Measurements from ENCODE around the gene ELP4.

The ELP4 gene

DNA sequence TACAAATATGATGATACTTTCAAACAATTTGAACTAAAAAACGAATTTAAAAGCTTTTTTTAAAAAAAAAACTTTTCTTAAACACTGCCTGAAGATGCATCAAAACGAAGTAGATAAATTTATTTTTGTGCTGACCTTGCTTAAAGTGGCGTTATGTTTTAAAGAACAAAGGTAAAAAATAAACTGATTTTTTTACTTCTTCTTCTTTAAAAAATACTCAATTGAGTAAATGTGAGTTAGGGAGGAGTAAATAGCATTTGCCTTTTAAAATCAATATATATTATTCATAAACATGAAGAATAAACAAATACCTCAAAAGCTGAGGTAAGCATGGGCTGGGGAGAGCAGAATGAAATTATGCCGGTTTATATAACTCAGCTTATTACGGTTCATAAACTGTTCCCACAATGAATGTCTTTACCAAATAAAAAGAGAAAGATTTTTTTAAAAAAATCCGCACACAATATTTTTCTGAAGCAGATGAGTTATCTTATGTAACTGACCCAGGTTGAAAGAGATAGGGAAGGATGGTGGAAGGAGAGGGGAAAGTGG is 292.5 kb downstream of the ELP4 start:
- DNase-seq = no peak

DNA sequence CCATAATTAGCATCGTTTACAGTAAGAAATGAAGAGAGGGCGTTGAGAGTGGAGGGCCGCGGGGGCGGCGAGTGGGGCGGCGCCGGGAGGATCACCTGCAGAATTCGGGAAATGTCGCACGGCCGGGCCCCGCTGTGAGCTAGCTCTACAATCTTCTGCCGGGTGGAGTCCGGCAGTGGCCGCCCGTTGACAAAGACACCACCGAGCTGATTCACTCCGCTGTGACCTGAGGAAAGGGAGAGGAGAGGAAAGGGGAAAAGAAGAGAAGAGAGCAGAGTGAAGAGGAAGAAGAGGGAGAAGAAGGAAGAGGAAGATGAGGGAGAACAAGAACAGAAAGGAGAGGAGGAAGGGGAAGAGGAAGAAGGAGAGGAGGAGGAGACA is 293.0 kb downstream of the ELP4 start:
- DNase-seq = no peak

DNA sequence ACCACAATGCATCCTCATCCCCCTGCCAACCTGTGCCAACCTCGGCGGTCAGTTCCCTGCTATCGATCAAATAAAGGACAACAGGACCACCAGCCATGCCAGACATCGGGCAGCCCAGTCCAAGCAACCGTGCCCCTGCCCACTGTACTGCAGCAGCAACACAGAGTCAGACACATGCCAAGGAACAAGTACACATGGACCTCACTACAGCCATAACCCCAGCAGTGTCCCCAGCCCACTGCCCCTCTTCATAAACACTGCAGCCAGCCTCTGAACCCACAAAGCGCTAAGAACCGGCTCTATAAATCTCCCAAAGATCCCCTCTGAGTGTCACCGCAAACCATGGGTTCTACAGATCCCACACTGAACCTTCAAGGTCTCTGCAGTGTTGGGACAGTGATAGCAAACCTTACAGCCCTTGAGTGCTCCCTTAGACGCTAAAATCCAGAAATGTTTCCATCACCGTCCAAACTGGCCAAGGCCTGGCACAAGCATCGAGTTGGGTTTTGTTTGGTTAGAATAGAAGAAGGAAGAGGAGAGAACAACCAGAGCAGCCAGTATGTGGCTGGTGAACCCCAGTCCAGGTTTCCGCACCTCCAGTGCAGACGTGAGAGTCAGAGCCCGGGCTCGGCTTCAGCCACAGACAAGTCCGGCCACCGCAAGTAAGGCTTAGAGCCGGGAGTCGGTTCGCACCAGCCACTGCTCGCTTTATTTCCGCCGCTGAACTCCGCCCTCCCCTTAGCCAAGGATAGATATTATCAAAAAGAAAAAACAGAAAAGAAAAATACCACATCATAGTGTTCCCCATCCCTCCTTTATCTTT is 293.6 kb downstream of the ELP4 start:
- DNase-seq = peak; percentile 34 to 37

DNA sequence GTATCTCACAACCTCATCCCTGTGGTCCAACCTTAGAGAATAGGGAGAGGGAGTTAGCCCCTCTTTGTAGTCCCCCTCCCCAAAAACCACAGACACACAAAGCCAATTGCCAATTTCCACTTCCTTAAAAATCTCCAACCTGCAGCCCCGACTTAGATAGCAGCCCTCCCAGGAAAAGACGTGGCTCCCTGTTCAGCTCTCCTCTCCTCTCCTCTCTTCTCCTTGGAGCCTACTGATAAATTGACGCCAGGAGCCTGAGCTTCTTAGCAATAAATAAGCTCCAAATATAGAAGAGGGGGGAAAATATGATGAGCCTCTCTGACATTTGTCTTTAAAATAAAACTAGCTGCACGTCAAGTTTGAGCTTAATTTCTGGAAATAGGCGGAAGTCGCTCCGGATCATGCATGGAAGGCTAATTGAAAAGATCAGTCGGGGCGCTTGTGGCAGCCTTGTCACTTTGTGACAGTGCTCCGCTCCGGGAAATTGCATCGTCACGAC is 294.3 kb downstream of the ELP4 start:
- DNase-seq = peak; percentile 3 to 34

DNA sequence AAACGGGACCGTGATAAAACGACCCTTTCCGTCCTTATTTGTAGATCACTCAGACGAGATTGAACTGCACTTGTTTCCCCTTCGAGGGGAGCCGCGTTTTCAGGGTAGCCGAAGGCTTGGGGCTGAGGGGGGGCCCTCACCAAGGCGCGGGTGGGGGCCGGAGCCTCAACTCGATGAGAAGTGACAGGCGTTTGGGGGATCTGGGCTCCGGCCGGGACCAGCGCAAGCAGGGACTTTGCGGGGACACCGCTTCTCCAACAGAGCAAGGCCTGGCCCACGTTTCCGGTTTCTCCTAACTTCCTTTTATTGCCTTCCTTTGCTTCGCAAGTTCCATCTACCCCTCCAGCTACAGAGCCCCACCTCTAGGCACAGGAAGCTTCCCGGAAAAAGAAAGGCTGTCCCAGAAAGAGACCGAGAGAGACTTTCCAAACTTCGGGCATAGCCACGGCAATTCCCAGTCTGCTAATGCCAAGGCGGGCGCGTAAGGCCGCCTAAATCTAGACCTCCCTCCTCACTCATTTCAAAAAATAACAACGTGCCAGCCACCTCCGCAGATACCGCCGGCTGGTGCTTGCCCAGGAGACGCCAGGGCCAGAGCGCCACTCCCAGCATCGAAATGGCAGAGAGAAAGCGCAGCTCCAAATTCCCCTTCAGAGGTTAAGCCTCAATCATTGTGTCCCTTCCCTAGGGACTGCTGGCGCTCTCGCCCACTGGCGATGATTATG is 294.9 kb downstream of the ELP4 start:
- DNase-seq = peak; percentile 4 to 25

DNA sequence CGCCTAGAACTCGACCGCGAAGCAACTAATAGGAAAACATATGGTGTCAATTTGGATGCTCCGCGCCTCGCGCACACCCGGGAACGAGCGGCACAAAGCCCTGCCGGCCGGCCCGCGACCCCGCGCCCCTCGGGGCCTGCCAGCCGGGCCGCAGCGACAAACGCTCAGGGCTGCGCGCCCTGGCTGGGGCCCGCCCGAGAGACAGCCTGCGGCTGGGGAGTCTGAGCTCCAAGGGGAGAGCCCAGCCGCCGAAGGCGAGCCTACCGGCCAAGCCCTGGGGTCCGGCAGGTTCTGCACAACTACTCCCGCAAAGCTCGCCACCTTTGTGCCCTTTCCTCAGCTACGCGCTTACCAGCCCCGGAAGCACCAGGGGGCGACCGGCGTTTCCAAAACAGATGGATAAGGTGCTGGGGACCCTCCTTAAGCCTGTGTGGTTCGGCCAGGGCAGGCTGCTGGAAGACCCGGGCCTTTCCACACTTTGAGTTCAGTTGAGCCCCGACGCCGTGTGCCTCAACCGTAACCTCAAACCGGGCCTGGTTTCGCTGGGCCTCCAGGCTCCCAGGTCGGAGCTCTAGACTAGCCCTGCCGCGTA is 295.6 kb downstream of the ELP4 start:
- no peak for DNase-seq

DNA sequence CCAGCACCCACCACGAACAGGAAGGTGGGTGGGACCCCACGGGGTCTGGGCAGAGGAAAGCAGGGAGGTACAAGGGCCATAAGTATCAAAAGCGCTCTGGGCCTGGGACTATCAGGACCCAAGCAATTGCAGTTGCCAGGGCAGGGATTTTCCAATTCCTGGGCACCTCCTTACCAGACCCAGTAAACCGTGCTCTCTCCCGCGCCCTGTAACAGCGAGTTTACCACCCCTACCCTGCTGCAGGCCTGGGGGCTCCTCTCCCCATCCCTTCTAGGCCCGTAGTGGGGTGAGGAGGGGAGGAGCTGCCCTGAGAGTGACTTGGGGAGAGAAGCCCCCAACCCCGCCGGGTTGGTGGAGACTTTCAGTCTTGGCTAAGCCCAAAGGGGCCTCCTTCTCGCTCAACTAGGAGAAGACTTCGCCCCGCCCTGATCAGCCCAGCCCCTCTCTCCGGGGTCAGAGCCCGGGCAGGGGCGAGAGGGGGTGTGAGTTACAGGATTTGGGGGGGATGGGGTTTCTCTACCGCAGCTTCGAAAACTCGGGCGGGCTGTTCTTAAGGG is 296.1 kb downstream of the ELP4 start:
- DNase-seq = no peak

DNA sequence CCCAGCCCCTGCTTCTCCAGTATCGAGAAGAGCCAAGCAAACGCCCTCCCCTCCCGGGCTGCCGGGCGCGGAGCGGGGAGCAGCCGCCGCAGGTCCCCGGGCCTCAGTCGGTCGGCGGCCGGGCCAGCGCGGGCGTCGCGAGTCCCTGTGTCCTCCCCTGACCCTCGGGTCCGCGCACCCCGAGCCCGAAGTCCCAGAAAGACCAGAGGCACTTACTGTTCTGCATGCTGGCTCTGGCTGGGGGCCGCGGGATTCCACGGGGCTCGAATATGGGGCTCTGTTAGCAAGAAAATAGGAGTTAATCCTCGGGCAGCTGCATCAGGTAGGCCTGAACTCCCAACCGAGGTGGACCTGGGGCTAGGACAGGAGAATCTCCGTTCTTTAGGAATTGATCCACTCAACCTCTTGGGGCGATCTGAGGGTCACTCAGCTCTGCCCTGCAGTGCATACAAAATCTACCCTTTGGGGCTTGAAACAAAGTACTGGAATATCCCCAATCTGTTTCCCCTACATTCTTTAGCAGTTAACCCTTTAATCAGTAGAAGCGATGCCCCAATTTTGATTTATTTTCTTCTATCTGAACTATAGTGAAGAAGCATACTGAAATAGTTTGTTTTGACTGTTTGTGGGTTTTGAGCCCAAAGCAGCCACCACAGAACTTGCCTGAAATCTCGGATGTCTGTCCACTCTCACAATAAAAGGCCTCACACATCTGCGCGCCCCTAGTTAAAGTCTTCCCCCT is 296.8 kb downstream of the ELP4 start:
- DNase-seq = no peak

DNA sequence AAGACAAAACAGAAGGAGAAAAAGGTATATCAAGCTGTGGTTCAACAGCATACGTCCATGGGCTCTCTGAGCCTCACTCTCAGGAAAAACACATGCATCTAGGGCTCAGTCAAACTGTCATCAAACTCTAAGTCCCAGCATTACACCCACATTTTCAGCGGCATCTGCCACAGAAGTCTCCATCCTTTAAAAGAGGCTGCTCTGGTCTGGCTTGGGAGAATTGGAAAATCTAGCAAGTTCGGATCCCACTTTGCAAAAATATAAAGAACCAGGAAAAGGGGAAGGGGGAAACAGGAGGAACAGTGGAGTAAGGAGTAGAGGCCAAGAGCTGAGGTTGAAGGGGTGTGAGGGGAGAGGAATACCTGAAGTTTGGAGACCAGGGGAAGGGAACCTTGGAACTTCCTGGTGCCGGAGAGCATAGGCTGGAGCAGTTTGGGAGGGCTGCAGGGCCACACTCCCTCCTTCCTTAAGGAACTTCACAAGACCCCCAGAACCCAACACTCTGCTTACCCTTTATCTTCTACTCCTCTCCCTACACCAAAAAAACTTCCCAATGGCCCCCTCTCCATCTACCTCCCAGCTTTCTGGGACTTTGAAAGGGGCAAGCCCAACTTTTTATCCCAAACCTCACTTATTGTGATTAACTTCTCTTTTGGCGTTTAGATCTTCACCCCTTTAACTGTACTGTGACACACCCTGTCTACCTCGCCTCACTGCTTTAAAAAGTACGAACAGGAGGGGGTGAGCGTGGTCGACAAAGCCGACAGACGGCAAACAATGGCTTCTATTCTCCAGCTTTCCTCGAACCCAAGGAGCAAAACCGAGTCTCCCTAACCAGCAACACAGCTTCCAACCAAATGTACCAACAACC is 297.6 kb downstream of the ELP4 start:
- no peak for DNase-seq

DNA sequence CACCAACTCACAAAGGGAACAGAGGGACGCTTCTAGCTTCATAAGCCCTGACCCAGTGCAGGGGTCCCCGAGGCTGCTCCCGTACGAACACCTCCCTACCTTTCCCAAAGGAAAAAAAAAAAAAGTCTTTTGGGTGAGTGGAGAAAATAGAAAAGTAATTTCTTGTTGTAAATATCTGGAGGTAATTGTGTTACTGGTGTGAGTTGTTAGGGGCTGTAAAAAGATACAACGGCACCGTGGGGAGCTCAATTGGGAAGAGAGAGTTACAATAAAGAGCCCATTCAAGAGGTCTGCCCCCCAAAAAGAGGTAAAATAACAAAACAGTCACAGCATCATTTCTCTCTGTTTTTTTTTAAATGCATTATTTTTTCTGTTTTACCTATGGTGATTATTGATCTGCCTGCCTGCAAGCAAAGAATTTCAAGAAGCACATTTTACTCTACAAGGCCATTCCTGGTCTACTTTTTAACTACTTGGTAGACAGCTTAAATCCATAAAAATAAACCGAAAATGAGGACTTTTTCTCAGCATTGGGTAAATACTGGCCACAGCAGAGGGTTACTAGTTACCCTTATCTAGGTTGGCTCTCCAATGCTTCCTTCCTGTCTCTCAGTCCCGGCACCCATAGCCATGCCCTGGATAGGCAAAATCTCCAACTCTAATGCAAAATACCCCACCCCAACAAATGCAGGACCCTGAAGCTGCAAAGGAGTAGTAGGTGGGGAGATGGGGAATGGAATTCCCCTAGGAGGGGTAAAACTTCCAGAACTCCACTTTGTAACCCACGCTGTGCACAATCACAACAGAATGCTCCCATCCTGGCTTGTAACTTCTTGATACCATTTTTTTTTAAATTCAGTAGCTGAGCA is 298.5 kb downstream of the ELP4 start:
- no peak for DNase-seq

DNA sequence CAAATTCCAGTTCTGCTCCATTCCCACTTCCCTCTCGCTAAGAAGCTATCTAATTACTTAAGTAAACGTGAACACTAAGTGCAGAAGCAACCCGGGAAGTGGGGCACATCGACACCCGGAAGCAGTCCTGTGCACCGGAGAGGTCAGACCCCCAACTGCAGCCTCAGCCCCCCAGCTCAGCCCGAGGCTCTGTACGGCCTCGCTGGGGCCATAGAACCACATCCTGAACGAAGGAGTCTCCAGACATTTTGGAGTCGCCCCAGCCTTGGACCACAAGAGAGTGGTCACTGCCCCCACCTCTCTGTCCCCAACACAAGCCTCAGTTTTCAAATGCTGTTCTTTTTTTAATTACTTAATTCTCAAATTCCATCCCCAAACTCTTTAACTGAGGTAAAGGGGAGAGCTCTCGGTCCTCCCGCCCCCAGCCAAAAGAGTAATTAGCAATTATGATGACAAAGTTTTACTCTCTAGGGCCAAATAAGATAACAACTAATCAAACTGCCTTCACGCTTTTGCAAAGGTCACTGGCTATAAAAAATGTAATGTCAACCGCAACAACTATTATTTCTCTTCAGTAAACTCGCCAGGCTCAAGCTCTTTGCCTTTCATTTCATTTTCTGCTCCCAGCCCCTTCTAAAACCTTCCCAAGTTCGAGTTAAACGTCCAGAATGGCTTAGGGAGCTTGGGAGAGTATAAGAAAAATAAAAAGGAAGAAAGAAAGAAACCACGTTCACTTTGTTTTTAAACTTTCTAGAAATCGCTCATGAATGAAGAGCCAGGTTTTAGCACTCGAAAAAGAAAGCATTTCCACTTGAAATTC is 299.4 kb downstream of the ELP4 start:
- no peak for DNase-seq

DNA sequence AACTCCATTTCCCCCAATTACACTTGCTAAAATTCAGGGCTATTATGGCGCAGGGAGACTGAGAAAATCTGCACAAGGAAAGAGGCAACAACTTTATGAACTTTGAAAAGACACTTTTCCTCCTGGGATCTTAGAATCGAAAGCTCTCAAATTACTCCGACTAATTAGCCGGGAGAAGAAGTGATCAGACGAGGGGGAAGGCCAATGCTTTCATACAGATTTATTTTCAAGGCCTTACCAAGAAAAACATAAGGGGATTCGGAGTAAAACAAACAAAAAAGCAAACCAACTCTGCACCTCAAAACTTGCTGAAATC is 299.9 kb downstream of the ELP4 start:
- no peak for DNase-seq

DNA sequence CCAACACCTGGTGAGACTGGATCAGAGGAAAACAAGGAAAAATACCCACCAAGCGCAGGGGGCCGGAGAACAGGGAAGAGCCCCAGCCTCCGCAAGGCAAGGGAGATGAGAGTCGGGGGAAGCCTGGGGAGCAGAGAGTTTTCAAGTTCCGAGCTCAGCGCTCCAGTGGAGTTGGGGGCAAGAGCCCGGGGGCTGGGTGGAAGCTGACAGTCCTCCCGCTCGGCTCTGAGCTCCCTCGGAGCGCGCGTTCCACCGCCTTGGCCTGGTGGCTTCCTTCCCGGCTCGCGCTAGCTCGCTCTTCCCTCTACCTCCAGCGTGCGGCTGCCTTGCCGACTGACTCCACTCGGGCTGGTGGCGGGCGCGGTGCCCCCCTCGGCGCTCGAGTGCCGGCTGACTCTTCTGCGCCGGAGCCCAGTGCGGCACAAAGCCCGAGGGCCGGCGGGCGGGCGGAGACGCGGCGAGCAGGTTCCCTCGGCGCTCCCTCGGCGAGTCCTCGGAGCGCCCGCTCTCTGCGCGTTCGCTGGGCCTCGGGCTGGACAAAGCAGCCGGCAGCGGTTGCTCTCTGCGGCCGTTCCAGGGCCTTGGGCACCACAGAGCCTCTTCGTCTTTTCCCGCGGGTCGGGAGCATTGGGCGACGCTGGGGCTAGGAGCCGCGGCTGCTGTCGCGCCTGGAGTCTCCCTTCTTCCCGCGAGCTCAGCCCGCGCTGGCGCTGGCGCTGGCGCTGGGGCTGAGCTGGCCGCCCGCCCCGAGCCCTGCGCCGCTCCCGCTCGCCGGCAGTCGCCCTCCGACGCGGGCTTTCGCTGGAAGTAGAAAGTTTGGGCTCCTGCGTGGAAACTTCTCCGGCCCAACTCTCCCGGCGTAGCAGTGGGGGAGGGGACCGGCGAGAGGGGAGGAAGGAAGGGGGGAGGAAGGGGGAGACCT is 300.6 kb downstream of the ELP4 start:
- no peak for DNase-seq

DNA sequence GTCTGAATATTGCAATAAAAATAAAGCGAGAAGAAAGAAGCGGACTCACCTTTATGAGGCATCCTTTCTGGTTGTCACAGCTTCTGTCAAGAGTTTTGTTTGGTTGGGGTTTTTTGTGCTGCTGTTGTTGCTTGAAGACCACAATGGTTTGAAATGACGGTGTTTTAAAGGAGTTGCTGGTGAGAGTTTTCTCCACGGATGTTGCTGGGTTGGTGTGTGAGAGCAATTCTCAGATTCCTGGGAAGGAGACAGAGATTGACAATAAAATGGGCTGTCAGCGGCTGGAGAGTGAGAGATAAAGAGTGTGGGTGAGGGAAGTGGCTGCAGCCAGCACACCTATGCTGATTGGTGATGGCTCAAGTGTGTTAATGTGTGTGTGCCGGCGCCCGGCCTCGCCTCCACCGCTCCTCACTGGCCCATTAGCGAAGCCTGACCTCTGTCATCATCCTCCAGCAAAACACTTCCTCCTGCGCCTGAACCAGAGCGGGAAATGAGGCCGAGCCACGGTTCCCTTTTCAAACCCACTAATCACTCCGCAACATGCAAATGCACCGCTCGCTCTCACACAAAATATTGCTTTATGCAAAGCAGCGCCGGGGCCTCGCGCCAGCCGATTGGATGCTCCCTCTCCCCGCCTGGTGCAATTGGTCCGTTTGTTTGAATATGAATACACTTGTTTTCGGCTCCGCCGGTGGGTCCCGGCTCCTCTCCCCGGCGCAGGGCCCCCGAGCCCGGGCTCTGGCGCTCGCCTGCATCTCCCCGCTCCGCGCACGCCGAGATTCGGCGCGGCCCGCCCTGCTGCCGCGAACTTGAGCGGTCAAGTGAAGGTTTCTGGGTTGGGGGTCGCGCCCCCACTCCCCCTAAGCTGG is 301.4 kb downstream of the ELP4 start, which contains the start of gene PAX6:
Gene PAX6, minus strand, starts transcription at position 544 of the 869 bp plus-strand sequence. CDS start 4,911 bp downstream, outside the sequence.
- no peak for DNase-seq

DNA sequence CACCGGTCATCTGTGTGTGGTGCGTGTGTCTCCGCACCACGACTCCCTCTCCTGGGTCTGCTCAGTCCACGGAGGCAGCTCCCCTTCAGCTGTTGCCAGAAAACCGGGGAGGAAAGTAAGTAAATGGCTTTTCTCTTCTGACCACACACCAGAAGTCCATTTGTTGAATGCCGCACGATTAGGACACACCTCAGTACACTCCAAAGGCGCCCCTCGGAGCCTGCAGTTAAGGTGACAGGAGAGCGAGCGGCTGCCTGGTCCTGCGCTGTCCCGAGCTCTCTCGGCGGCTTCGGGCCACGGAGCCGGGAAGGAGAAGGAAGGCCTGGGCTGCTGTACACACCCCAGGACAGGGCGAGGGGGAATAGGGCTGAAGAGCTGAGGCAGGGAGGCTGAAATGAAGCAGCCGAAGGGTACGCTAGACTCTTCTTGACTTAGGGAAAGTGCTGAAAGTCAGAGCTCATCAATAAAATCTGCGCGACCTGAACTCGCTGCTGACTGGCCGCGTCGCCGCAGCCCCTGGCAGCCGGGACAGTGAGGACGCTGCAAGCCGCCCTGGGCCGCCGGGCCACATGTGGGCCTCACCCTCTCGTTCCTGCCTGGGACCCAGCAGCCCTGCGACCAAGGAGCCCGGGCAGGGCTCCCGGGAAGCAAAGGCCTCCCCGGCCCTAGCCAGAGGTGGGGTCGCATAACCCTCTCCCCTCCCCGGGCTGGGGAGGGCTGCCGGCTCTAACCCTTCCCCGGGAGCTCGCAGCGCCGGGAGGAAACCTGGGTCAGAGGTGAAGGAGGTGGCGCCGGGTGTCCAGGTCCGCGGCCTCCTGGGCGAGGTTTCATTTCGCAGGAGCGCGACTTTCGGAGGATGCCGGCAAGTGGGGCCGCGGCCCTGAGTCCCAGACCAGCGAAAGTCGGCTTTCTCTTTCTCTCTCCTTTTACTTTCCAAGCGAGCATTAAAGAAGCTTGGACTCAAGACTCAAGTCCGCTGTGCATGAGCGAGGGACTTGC is 303.1 kb downstream of the ELP4 start:
- DNase-seq = no peak

Measured in AML-193 (cell line).